ENCODE data around the gene CD46.
"Not testable (repeated sequence)": the region's sequence is repeated elsewhere in the genome, so short reads cannot be mapped to it uniquely, and the experiment has no call there.

CD46 gene

GRCh38 chr1:207752456-207752998, 673 bp downstream of the CD46 start:
- peak; percentile 72 for DNase-seq

- DNase-seq: no peak
These were observed 1.8 kb downstream of the CD46 start for GRCh38 chr1:207753611-207754010.

- no peak for DNase-seq
These were observed 2.2 kb downstream of the CD46 start for GRCh38 chr1:207754011-207754410.

- no peak for DNase-seq
These were observed 3.3 kb downstream of the CD46 start for GRCh38 chr1:207754974-207755700.

- no peak for DNase-seq
These were observed 4.2 kb downstream of the CD46 start for GRCh38 chr1:207755846-207756693.

- no peak for DNase-seq
These were observed 10.8 kb downstream of the CD46 start for GRCh38 chr1:207762622-207763021.

GRCh38 chr1:207763091-207763490, 11.2 kb downstream of the CD46 start:
- DNase-seq: no peak

- DNase-seq: no peak
These were observed 12.1 kb downstream of the CD46 start for GRCh38 chr1:207763972-207764371.

- no peak for DNase-seq
These were observed 14.7 kb downstream of the CD46 start for GRCh38 chr1:207766569-207766968.

- not testable (repeated sequence) for DNase-seq
These were observed 18.7 kb downstream of the CD46 start for GRCh38 chr1:207770514-207770913.

GRCh38 chr1:207776045-207776444, 24.2 kb downstream of the CD46 start:
- DNase-seq: not testable (repeated sequence)

- not testable (repeated sequence) for DNase-seq
These were observed 25.6 kb downstream of the CD46 start for GRCh38 chr1:207777412-207777811.

- no peak for DNase-seq
These were observed 27.2 kb downstream of the CD46 start for GRCh38 chr1:207779008-207779407.

GRCh38 chr1:207781312-207781711, 29.5 kb downstream of the CD46 start:
- no peak for DNase-seq

- DNase-seq: no peak
These were observed 35.9 kb downstream of the CD46 start for GRCh38 chr1:207787776-207788175.

- DNase-seq: no peak
These were observed 37.5 kb downstream of the CD46 start for GRCh38 chr1:207789386-207789785.

- DNase-seq: no peak
These were observed 38.2 kb downstream of the CD46 start for GRCh38 chr1:207789792-207790787.

- no peak for DNase-seq
These were observed 39.4 kb downstream of the CD46 start for GRCh38 chr1:207791290-207791689.

- no peak for DNase-seq
These were observed 41.5 kb downstream of the CD46 start for GRCh38 chr1:207793327-207793726.

- no peak for DNase-seq
These were observed 43.0 kb downstream of the CD46 start for GRCh38 chr1:207794861-207795260.

- DNase-seq: peak; percentile 79
These were observed 45.5 kb downstream of the CD46 start for GRCh38 chr1:207797229-207797973.

GRCh38 chr1:207798847-207799246, 47.0 kb downstream of the CD46 start:
- no peak for DNase-seq
